IMR-90 (cell line): ENCODE data around the gene NINJ2. TPM values are rescaled to one million over a fixed set of nuclear protein-coding genes. Genes with fewer than 3 reads are reported as not detected.

Source experiments
- ATAC-seq: fragments of 200-7000 bp; cut with Tn5 transposase; 2 replicates; pipeline ENCODE4 v1.9.1; 2020; ENCODE audit warnings: low read depth, mild to moderate bottlenecking, moderate library complexity
- BruUV-seq: library from RNA; stranded (reverse); fragments of 400-500 nt; replicated peaks from 2 replicates; lab custom pipeline; 2021; lab: Mats Ljungman, UMichigan
- CTCF ChIA-PET: fragments of 300-600 bp; formaldehyde crosslinking; extraction: SDS; loops from one replicate; lab custom pipeline; 2021; ENCODE audit warnings: antibody characterized with exemption; lab: Yijun Ruan, JAX
- POLR2A ChIA-PET: fragments of 300-600 bp; sonication (Branson Sonifier 250); formaldehyde crosslinking; loops from one replicate; lab custom pipeline; 2022; ENCODE audit warnings: antibody characterized with exemption; ENCODE audit not compliant: unreplicated experiment; lab: Charles Lee
- DNase-seq: peaks from one replicate; pipeline ENCODE4 v3.0.0; 2013
- H2AFZ ChIP-seq: replicated peaks from 2 replicates; pipeline ENCODE3; 2013; ENCODE audit warnings: low read length, mild to moderate bottlenecking; ENCODE audit not compliant: poor library complexity
- H2AK5ac ChIP-seq: 2 replicates; pipeline ENCODE4 v1.6.1; 2013; ENCODE audit warnings: low read depth, low read length, inconsistent platforms
- H2AK9ac ChIP-seq: replicated peaks from 2 replicates; pipeline ENCODE3; 2013; ENCODE audit warnings: mild to moderate bottlenecking, low read depth, low read length, moderate library complexity; ENCODE audit not compliant: poor library complexity
- H2BK120ac ChIP-seq: 2 replicates; pipeline ENCODE4 v1.6.1; 2013; ENCODE audit warnings: low read depth, low read length, inconsistent platforms
- H2BK15ac ChIP-seq: 3 replicates; pipeline ENCODE4 v1.6.1; 2013; ENCODE audit warnings: low read depth, low read length, inconsistent platforms
- H2BK20ac ChIP-seq: 2 replicates; pipeline ENCODE4 v1.6.1; 2013; ENCODE audit warnings: low read depth, mild to moderate bottlenecking, inconsistent platforms, low read length, moderate library complexity
- H2BK5ac ChIP-seq: 2 replicates; pipeline ENCODE4 v1.6.1; 2013; ENCODE audit warnings: mild to moderate bottlenecking, low read depth, low read length, inconsistent platforms; ENCODE audit not compliant: poor library complexity, severe bottlenecking
- H3K14ac ChIP-seq: replicated peaks from 2 replicates; pipeline ENCODE4 v1.6.1; 2013; ENCODE audit warnings: low read depth, low read length, inconsistent platforms
- H3K18ac ChIP-seq: 2 replicates; pipeline ENCODE4 v1.6.1; 2013; ENCODE audit warnings: low read depth, low read length, control low read depth
- H3K23ac ChIP-seq: 2 replicates; pipeline ENCODE4 v1.6.1; 2013; ENCODE audit warnings: low read depth, low read length, inconsistent platforms
- H3K27ac ChIP-seq: 2 replicates; pipeline ENCODE4 v1.5.1; 2013; ENCODE audit warnings: mild to moderate bottlenecking, control low read depth, low read length; ENCODE audit not compliant: insufficient read depth
- H3K27me3 ChIP-seq: 2 replicates; pipeline ENCODE4 v1.6.1; 2013; ENCODE audit warnings: low read length; ENCODE audit not compliant: control insufficient read depth, insufficient read depth
- H3K36me3 ChIP-seq: 2 replicates; pipeline ENCODE4 v1.6.1; 2013; ENCODE audit warnings: low read length, mixed read lengths; ENCODE audit not compliant: control insufficient read depth, insufficient read depth
- H3K4ac ChIP-seq: 2 replicates; pipeline ENCODE4 v1.6.1; 2013; ENCODE audit warnings: low read depth, low read length, inconsistent platforms
- H3K4me1 ChIP-seq: 2 replicates; pipeline ENCODE4 v1.6.1; 2013; ENCODE audit warnings: low read length, mixed read lengths; ENCODE audit not compliant: control insufficient read depth, insufficient read depth
- H3K4me2 ChIP-seq: 2 replicates; pipeline ENCODE4 v1.6.1; 2013; ENCODE audit warnings: low read depth, mild to moderate bottlenecking, control low read depth, low read length, moderate library complexity
- H3K4me3 ChIP-seq: 2 replicates; pipeline ENCODE4 v1.5.1; 2013; ENCODE audit warnings: low read depth, mild to moderate bottlenecking, control low read depth, low read length, moderate library complexity; ENCODE audit not compliant: insufficient read depth
- H3K56ac ChIP-seq: 2 replicates; pipeline ENCODE4 v1.6.1; 2013; ENCODE audit warnings: low read length, inconsistent platforms; ENCODE audit not compliant: insufficient read depth; ENCODE audit errors: extremely low read depth
- H3K79me1 ChIP-seq, 2 experiments: 2 replicates each; pipeline ENCODE4 v1.6.1; 2013; ENCODE audit warnings: low read length in 2 of 2, inconsistent platforms in 1 of 2, low read depth in 1 of 2
- H3K9ac ChIP-seq: 2 replicates; pipeline ENCODE4 v1.6.1; 2013; ENCODE audit warnings: low read depth, low read length, control low read depth
- H3K9me1 ChIP-seq: 2 replicates; pipeline ENCODE4 v1.6.1; 2013; ENCODE audit warnings: low read length, inconsistent platforms; ENCODE audit not compliant: insufficient read depth
- H3K9me3 ChIP-seq: 2 replicates; pipeline ENCODE4 v1.6.1; 2013; ENCODE audit warnings: low read length; ENCODE audit not compliant: control insufficient read depth, insufficient read depth
- H4K20me1 ChIP-seq: 2 replicates; pipeline ENCODE4 v1.6.1; 2013; ENCODE audit warnings: low read length, inconsistent platforms; ENCODE audit not compliant: insufficient read depth
- H4K5ac ChIP-seq: 2 replicates; pipeline ENCODE4 v1.6.1; 2013; ENCODE audit warnings: mild to moderate bottlenecking, low read depth, low read length, control low read depth
- H4K8ac ChIP-seq, 2 experiments: 2 replicates each; pipeline ENCODE4 v1.6.1; 2013; ENCODE audit warnings: low read depth in 2 of 2, low read length in 2 of 2, control low read depth in 1 of 2, inconsistent platforms in 1 of 2
- H4K91ac ChIP-seq: 2 replicates; pipeline ENCODE4 v1.6.1; 2013; ENCODE audit warnings: low read depth, low read length, inconsistent platforms; ENCODE audit not compliant: insufficient read depth
- CHD1 ChIP-seq: IDR thresholded peaks from 2 replicates; pipeline ENCODE4 v1.6.1; 2012; ENCODE audit warnings: low read depth, low read length, improper control_type of control experiment
- CTCF ChIP-seq: conservative IDR thresholded peaks from 2 replicates; pipeline ENCODE4 v1.5.1; 2012; ENCODE audit warnings: mild to moderate bottlenecking, low read depth, low read length, improper control_type of control experiment
- ELK1 ChIP-seq: fragments of 150-350 bp; IDR thresholded peaks from 2 replicates; pipeline ENCODE4 v1.6.1; 2016; ENCODE audit warnings: low read depth, mild to moderate bottlenecking, low read length, moderate library complexity, borderline replicate concordance
- FOS ChIP-seq: fragments of 150-350 bp; IDR thresholded peaks from 2 replicates; pipeline ENCODE4 v1.6.1; 2016; ENCODE audit warnings: low read depth, low read length
- MAFK ChIP-seq: IDR thresholded peaks from 2 replicates; pipeline ENCODE4 v1.6.1; 2012; ENCODE audit warnings: low read depth, low read length, improper control_type of control experiment
- MAZ ChIP-seq: IDR thresholded peaks from 2 replicates; pipeline ENCODE4 v1.6.1; 2012; ENCODE audit warnings: low read depth, mild to moderate bottlenecking, low read length, improper control_type of control experiment, moderate library complexity, borderline replicate concordance
- MXI1 ChIP-seq: IDR thresholded peaks from 2 replicates; pipeline ENCODE4 v1.6.1; 2012; ENCODE audit warnings: low read depth, mild to moderate bottlenecking, low read length, moderate library complexity, borderline replicate concordance
- POLR2A ChIP-seq: IDR thresholded peaks from 2 replicates; pipeline ENCODE4 v1.6.1; 2012; ENCODE audit warnings: mild to moderate bottlenecking, low read depth, low read length
- RCOR1 ChIP-seq: IDR thresholded peaks from 2 replicates; pipeline ENCODE4 v1.6.1; 2012; ENCODE audit warnings: mild to moderate bottlenecking, low read length, improper control_type of control experiment; ENCODE audit not compliant: insufficient replicate concordance
- RFX5 ChIP-seq: IDR thresholded peaks from 2 replicates; pipeline ENCODE4 v1.8.0; 2012; ENCODE audit warnings: low read depth, mild to moderate bottlenecking, low read length, moderate library complexity
- SMC3 ChIP-seq: fragments of 150-350 bp; IDR thresholded peaks from 2 replicates; pipeline ENCODE4 v1.6.1; 2016; ENCODE audit warnings: low read depth, mild to moderate bottlenecking, antibody characterized with exemption, low read length, moderate library complexity
- USF2 ChIP-seq: fragments of 150-350 bp; IDR thresholded peaks from 2 replicates; pipeline ENCODE4 v1.6.1; 2017; ENCODE audit warnings: mild to moderate bottlenecking, antibody characterized with exemption, low read length, low read depth
- WGBS, 2 experiments: methylation state at CpG; one replicate each; pipeline versions ENCODE4 v1.1.5 to v1.1.7; 2013; ENCODE audit warnings: missing lambda C conversion rate in 2 of 2; ENCODE audit not compliant: insufficient read length in 1 of 2; ENCODE audit errors: extremely low coverage in 2 of 2; 5-methylcytosine and 5-hydroxymethylcytosine counted together
- dilution Hi-C: fragments of 300-500 bp; cut with HindIII; formaldehyde crosslinking; loops from one replicate; pipeline ENCODE4 v1.14.3; 2018; ENCODE audit warnings: low sequenced_read_pairs; ENCODE audit not compliant: unreplicated experiment
- in situ Hi-C: fragments of 300-500 bp; cut with MboI; formaldehyde crosslinking; loops from 3 replicates; pipeline ENCODE4 v1.14.3; 2019; ENCODE audit warnings: low sequenced_read_pairs, inconsistent platforms, mixed read lengths
- intact Hi-C: fragments of 100-400 bp; cut with micrococcal nuclease; formaldehyde crosslinking; loops from 2 replicates; pipeline ENCODE4 v1.10.0; 2022
- polyA plus RNA-seq, 3 experiments: library from polyadenylated mRNA; depleted of rRNA; stranded (reverse); fragments of >200 nt; gene quantifications; 2 replicates each; pipeline ENCODE4 v1.2.3, GENCODE V29; 2012; ENCODE audit warnings: low replicate concordance in 1 of 3
- total RNA-seq: library from RNA; depleted of rRNA; stranded (reverse); fragments of >200 nt; gene quantifications from 2 replicates; pipeline ENCODE4 v1.2.3, GENCODE V29; 2012

Gene NINJ2
- total and polyA plus RNA-seq, 2 of the 4 experiments (the other 2 are of a cell fraction), result not detected

- intact Hi-C loops (no loop called here), dilution Hi-C loops (no loop called here), in situ Hi-C loops (no loop called here)
- H3K4me2 ChIP-seq, result no peak overlapping the region
- no peak overlapping the region for H2AFZ ChIP-seq
- WGBS, 2 experiments, result no CpG with 5 or more reads among the region's 9 CpGs
- H3K79me1 ChIP-seq, result no peaks in the 10 kb centered on the region
- H2BK120ac ChIP-seq, result no peak overlapping the region
- no peak overlapping the region for H2BK5ac ChIP-seq
- no peak overlapping the region for H2AK5ac ChIP-seq
- no peak overlapping the region for H3K27ac ChIP-seq
- H3K23ac ChIP-seq, result no peak overlapping the region
- no peak overlapping the region for H2BK15ac ChIP-seq
- H3K4me3 ChIP-seq, result no peak overlapping the region
- ATAC-seq (no peak), DNase-seq (no peak)
- H3K56ac ChIP-seq, result no peak overlapping the region
- H4K5ac ChIP-seq, result no peak overlapping the region
- no peak overlapping the region for H4K8ac ChIP-seq
- H3K9ac ChIP-seq, result no peak overlapping the region
- H2AK9ac ChIP-seq, result no peak overlapping the region
- H4K20me1 ChIP-seq, result no peaks in the 10 kb centered on the region
- BruUV-seq, result no TSS peak
- no peaks in the 10 kb centered on the region for H3K9me3 ChIP-seq
- no peak overlapping the region for H4K91ac ChIP-seq
- H3K9me1 ChIP-seq, result 0 out of 2 replicates have a peak, but pooled peaks cover 3% of the 10 kb centered on the region
- no peak overlapping the region for H3K4ac ChIP-seq
- TF ChIP-seq MAZ (no peak), CHD1 (no peak), RCOR1 (no peak), USF2 (no peak), MXI1 (no peak), MAFK (no peak), FOS (no peak), ELK1 (no peak), SMC3 (no peak), CTCF (no peak), RFX5 (no peak), POLR2A (no peak)
- POLR2A ChIA-PET, result no interaction called here
- no peak overlapping the region for H3K18ac ChIP-seq
- CTCF ChIA-PET, result interaction anchor here (2.1 kb wide), 1 partner anchor 169 kb away, joined by 6 read pairs; no protein-coding TSS in a partner anchor
- H3K27me3 ChIP-seq, result peaks cover 19% of the 10 kb centered on the region
- no peaks in the 10 kb centered on the region for H3K36me3 ChIP-seq
- H3K14ac ChIP-seq, result no peak overlapping the region
- H2BK20ac ChIP-seq, result no peak overlapping the region
- no peaks in the 10 kb centered on the region for H3K4me1 ChIP-seq
Observed at GRCh38 chr12:581746-582145, 81.5 kb downstream of the NINJ2 start.
